ENCODE data around the gene EML4.

- no peak for TF ChIP-seq CTCF (IDR thresholded peaks at IDR 0.05)
- TF ChIP-seq REST (IDR thresholded peaks at IDR 0.05; ENCODE audit: insufficient read depth in 1 of 2, low read depth in 2 of 2, low read length in 1 of 2), result no peak
These were observed 83.3 kb downstream of the EML4 start for GRCh38 chr2:42252464-42252863.

All from Panc1 (cell line).